Esophagus muscularis mucosa (tissue), 4 donors: Measurements from ENCODE around the gene GRAMD2A.

Source experiments
- EP300 ChIP-seq: sonication (generic); formaldehyde crosslinking; IDR thresholded peaks from one replicate; pipeline ENCODE4 v1.6.1; 2017; ENCODE audit warnings: antibody characterized with exemption
- POLR2A ChIP-seq: fragments of 450-650 bp; IDR thresholded peaks from one replicate; pipeline ENCODE4 v1.6.1; 2017; ENCODE audit warnings: antibody characterized with exemption, moderate library complexity, mild to moderate bottlenecking, low read depth
- POLR2AphosphoS5 ChIP-seq, 2 donors: sonication (generic); formaldehyde crosslinking; IDR thresholded peaks; one replicate each; pipeline ENCODE4 v1.6.1; 2017; ENCODE audit warnings: antibody characterized with exemption in 2 of 2
- TF ChIP-seq, protein P1 (sequence below), 3 experiments: fragments of 200-600 bp in 2 of 3; fragments of 450-650 bp in 1 of 3; sonication (generic) in 2 of 3; IDR thresholded peaks; one replicate each; pipeline ENCODE4 v1.5.1; 2017 to 2019; ENCODE audit warnings: antibody characterized with exemption in 3 of 3, mild to moderate bottlenecking in 2 of 3, moderate library complexity in 1 of 3

DNA sequence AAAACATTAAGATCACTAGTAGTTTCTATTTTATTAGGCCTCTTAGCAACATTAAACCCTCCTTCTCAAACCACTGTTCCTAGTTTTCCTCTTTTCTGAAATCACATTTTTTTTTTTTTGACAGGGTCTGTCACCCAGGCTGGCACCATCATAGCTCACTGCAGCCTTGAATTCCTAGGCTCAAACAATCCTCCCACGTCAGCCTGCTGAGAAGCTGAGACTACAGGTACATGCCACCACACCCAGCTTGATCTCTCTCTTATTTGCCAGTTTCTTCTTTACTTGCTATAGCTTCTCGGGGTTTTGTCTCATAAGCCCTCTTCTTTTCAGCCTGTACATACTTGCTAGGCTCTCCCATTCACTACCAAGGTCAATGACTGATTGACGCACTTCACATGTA, 51.4 kb downstream of the GRAMD2A start:
- TF ChIP-seq POLR2A (no peak), POLR2AphosphoS5 (IDR thresholded peaks at IDR 0.05) (no peak), EP300 (no peak)
- TF ChIP-seq, protein P1, sequence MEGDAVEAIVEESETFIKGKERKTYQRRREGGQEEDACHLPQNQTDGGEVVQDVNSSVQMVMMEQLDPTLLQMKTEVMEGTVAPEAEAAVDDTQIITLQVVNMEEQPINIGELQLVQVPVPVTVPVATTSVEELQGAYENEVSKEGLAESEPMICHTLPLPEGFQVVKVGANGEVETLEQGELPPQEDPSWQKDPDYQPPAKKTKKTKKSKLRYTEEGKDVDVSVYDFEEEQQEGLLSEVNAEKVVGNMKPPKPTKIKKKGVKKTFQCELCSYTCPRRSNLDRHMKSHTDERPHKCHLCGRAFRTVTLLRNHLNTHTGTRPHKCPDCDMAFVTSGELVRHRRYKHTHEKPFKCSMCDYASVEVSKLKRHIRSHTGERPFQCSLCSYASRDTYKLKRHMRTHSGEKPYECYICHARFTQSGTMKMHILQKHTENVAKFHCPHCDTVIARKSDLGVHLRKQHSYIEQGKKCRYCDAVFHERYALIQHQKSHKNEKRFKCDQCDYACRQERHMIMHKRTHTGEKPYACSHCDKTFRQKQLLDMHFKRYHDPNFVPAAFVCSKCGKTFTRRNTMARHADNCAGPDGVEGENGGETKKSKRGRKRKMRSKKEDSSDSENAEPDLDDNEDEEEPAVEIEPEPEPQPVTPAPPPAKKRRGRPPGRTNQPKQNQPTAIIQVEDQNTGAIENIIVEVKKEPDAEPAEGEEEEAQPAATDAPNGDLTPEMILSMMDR (IDR thresholded peaks at IDR 0.05): no peak
